Stimulated activated CD4-positive, alpha-beta T cell treated with anti-CD3 and anti-CD28 coated beads, TNF-alpha, amount 100 ng/mL, for 24 hours (primary cell): Measurements from ENCODE around the gene TRPM2.
"Not testable (repeated sequence)": the region's sequence is repeated elsewhere in the genome, so short reads cannot be mapped to it uniquely, and the experiment has no call there.

Experiments used
- DNase-seq, 3 experiments: peaks; one replicate each; pipeline ENCODE4 v3.0.0-alpha.2; 2020; ENCODE audit warnings: low read depth in 3 of 3

Gene TRPM2

GRCh38 chr21:44375281-44375651 is 21.8 kb downstream of the TRPM2 start:
- DNase-seq, result no peak

- no peak for DNase-seq
Measured at GRCh38 chr21:44375761-44376241, 22.4 kb downstream of the TRPM2 start.

GRCh38 chr21:44376606-44377005 is 23.2 kb downstream of the TRPM2 start:
- DNase-seq, result no peak

GRCh38 chr21:44377201-44377921 is 23.9 kb downstream of the TRPM2 start:
- no peak for DNase-seq

GRCh38 chr21:44377922-44378645 is 24.7 kb downstream of the TRPM2 start:
- DNase-seq, result no peak

- DNase-seq, result no peak
Measured at GRCh38 chr21:44378646-44379514, 25.5 kb downstream of the TRPM2 start.

GRCh38 chr21:44379515-44379848 is 26.1 kb downstream of the TRPM2 start:
- no peak for DNase-seq

- no peak for DNase-seq
Measured at GRCh38 chr21:44379991-44380865, 26.8 kb downstream of the TRPM2 start.

GRCh38 chr21:44380876-44381275 is 27.5 kb downstream of the TRPM2 start:
- DNase-seq, result no peak

- no peak for DNase-seq
Measured at GRCh38 chr21:44381874-44382273, 28.5 kb downstream of the TRPM2 start.

GRCh38 chr21:44382536-44382935 is 29.1 kb downstream of the TRPM2 start:
- no peak for DNase-seq

- DNase-seq, result no peak
Measured at GRCh38 chr21:44383216-44383615, 29.8 kb downstream of the TRPM2 start.

GRCh38 chr21:44384968-44385367 is 31.5 kb downstream of the TRPM2 start:
- DNase-seq, result no peak

GRCh38 chr21:44389335-44389734 is 35.9 kb downstream of the TRPM2 start:
- no peak for DNase-seq

GRCh38 chr21:44390886-44391285 is 37.5 kb downstream of the TRPM2 start:
- no peak for DNase-seq

- no peak for DNase-seq
Measured at GRCh38 chr21:44391345-44392091, 38.1 kb downstream of the TRPM2 start.

GRCh38 chr21:44392185-44392584 is 38.8 kb downstream of the TRPM2 start:
- DNase-seq, result no peak

- no peak for DNase-seq
Measured at GRCh38 chr21:44392916-44393315, 39.5 kb downstream of the TRPM2 start.

GRCh38 chr21:44394733-44395132 is 41.3 kb downstream of the TRPM2 start:
- DNase-seq, result no peak

- no peak for DNase-seq
Measured at GRCh38 chr21:44395260-44395659, 41.8 kb downstream of the TRPM2 start.

- DNase-seq, result not testable (repeated sequence)
Measured at GRCh38 chr21:44396803-44397202, 43.4 kb downstream of the TRPM2 start.
